PFSK-1 (cell line): ENCODE results near the gene DIAPH3.

Experiments used
- POLR2AphosphoS5 ChIP-seq: IDR thresholded peaks from 2 replicates; pipeline ENCODE4 v1.6.1; 2012; ENCODE audit warnings: low read depth, mild to moderate bottlenecking, control low read depth, low read length, moderate library complexity
- SIN3A ChIP-seq: IDR thresholded peaks from 2 replicates; pipeline ENCODE4 v1.6.1; 2012; ENCODE audit warnings: mild to moderate bottlenecking, low read length, moderate library complexity, borderline replicate concordance; ENCODE audit not compliant: insufficient read depth
- TAF1 ChIP-seq: IDR thresholded peaks from 2 replicates; pipeline ENCODE4 v1.6.1; 2012; ENCODE audit warnings: low read length, control low read depth, borderline replicate concordance; ENCODE audit not compliant: insufficient read depth
- TF ChIP-seq, protein P1 (sequence below), 2 experiments: IDR thresholded peaks; 2 replicates each; pipeline versions ENCODE4 v1.6.1 to v1.8.0; 2011 to 2012; ENCODE audit warnings: low read depth in 2 of 2, low read length in 2 of 2, control low read depth in 1 of 2, inconsistent platforms in 1 of 2, mild to moderate bottlenecking in 1 of 2, moderate library complexity in 1 of 2; ENCODE audit not compliant: insufficient read depth in 1 of 2

DNA sequence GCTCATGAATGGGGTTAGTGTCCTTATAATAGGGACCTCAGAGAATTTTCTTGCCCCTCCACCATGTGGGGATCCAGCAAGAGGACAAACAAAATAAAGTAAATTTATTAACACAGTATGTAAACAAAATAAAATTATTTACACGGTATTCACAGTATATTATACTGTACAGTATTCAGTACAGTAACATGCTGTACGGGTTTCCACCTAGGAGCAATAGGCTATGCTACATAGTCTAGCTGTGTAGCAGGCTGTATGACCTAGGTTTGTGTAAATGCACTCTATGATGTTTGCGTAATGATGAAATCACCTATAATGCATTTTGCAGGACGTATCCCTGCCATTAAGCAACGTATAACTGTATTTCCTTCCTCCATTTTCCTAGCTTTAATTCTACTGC, 11.8 kb upstream of the DIAPH3 start:
- no peak for TF ChIP-seq SIN3A
- TF ChIP-seq POLR2AphosphoS5, result no peak
- TF ChIP-seq, protein P1, sequence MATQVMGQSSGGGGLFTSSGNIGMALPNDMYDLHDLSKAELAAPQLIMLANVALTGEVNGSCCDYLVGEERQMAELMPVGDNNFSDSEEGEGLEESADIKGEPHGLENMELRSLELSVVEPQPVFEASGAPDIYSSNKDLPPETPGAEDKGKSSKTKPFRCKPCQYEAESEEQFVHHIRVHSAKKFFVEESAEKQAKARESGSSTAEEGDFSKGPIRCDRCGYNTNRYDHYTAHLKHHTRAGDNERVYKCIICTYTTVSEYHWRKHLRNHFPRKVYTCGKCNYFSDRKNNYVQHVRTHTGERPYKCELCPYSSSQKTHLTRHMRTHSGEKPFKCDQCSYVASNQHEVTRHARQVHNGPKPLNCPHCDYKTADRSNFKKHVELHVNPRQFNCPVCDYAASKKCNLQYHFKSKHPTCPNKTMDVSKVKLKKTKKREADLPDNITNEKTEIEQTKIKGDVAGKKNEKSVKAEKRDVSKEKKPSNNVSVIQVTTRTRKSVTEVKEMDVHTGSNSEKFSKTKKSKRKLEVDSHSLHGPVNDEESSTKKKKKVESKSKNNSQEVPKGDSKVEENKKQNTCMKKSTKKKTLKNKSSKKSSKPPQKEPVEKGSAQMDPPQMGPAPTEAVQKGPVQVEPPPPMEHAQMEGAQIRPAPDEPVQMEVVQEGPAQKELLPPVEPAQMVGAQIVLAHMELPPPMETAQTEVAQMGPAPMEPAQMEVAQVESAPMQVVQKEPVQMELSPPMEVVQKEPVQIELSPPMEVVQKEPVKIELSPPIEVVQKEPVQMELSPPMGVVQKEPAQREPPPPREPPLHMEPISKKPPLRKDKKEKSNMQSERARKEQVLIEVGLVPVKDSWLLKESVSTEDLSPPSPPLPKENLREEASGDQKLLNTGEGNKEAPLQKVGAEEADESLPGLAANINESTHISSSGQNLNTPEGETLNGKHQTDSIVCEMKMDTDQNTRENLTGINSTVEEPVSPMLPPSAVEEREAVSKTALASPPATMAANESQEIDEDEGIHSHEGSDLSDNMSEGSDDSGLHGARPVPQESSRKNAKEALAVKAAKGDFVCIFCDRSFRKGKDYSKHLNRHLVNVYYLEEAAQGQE (IDR thresholded peaks at IDR 0.05; ENCODE audit: insufficient read depth in 1 of 2, low read depth in 2 of 2, low read length in 2 of 2), result no peak
- TF ChIP-seq TAF1, result no peak
